ENCODE data around the gene SGF29. TPM values are rescaled to one million over a fixed set of nuclear protein-coding genes. Genes with fewer than 3 reads are reported as not detected.

The SGF29 gene
- total and polyA plus RNA-seq, 2 of the 8 experiments (the other 6 are each of a cell fraction or from before 2014, with no cell fraction given): 3.1 to 22.7 TPM

DNA sequence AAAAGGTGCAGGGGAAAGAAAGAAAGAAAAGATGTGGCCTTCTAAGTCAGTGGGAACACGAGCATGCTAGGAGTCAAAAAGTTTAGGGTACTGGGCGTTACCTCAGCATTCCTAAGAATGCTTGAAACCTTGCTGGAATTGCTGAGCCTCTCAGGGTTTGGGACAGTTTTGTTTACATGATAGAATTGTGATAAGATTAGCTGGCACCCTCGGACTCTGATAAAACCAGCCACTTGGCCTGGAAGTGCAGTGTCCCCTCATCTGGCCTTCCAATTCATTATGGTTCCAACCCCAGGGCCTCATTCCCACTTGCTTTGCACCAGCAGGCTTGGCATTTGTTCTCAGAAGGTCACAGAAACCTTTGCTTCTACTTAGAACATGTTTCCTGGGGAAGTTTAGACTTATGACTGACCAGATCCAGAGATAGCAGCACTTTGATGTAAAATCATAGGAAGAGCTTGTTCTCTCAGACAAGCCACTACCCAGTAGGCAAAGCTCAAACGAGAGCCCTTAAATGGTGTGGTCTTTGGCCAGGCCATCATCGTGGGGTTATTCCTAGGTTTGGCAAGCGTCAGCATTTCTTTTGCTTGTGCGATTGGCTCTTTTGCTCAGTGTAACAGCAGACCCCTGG lies 8.0 kb downstream of the SGF29 start:
- no peak overlapping the region for H2BK20ac ChIP-seq (ENCODE audit: low read length)
- H4K91ac ChIP-seq (replicated peaks; ENCODE audit: insufficient read length, low read length): no peak overlapping the region
- no peak overlapping the region for H2BK15ac ChIP-seq (ENCODE audit: low read length)
- H2AK5ac ChIP-seq (ENCODE audit: low read depth, low read length): no peak overlapping the region
- H2AFZ ChIP-seq (ENCODE audit: low read length): no peak overlapping the region
- H3K9me3 ChIP-seq (ENCODE audit: insufficient read depth in 2 of 2, low read depth in 1 of 2, low read length in 1 of 2): no peaks in the 10 kb centered on the region; a peak in 1 of 4 replicates
- H3K79me2 ChIP-seq (ENCODE audit: control insufficient read depth in 1 of 2, insufficient read depth in 2 of 2, low read length in 2 of 2): no peaks in the 10 kb centered on the region; a peak in 1 of 4 replicates
- H3K36me3 ChIP-seq (ENCODE audit: control insufficient read depth in 2 of 4, insufficient read depth in 4 of 4, low read length in 3 of 4): no peaks in the 10 kb centered on the region; a peak in 1 of 8 replicates
- ChIA-PET CTCF (ENCODE audit: partially characterized antibody) (no interaction called here), POLR2A (ENCODE audit: partially characterized antibody) (no interaction called here)
- H3K4ac ChIP-seq (replicated peaks; ENCODE audit: insufficient read length, low read depth, low read length): no peak overlapping the region
- H3K4me2 ChIP-seq (ENCODE audit: insufficient read depth in 1 of 2, low read depth in 2 of 2, low read length in 2 of 2): no peak overlapping the region
- no peaks in the 10 kb centered on the region for H3K79me1 ChIP-seq (ENCODE audit: low read depth, low read length)
- WGBS, 2 experiments (ENCODE audit: extremely low coverage in 1 of 2, insufficient coverage in 1 of 2, insufficient read length in 1 of 2, insufficient replicate concordance in 2 of 2, low coverage in 1 of 2, low lambda C conversion rate in 2 of 2, missing lambda C conversion rate in 1 of 2): 90% methylated on average over 7 of the region's 7 CpGs; no CpG with 5 or more reads in 1 of the 2 experiments
- H3K27ac ChIP-seq (ENCODE audit: low read depth, low read length): no peak overlapping the region
- H4K20me1 ChIP-seq (replicated peaks in 1 of 2; ENCODE audit: control insufficient read depth in 1 of 2, insufficient read depth in 2 of 2, low read length in 2 of 2): peaks cover 0 to 2% of the 10 kb centered on the region in 2 experiments
- no peak overlapping the region for H2BK12ac ChIP-seq (ENCODE audit: low read depth, low read length)
- no peak overlapping the region for H3K9ac ChIP-seq (replicated peaks in 1 of 4; ENCODE audit: extremely low read depth in 1 of 4, low read depth in 3 of 4, low read length in 3 of 4)
- no peak overlapping the region for H4K5ac ChIP-seq (ENCODE audit: insufficient read length, low read depth, low read length)
- FAIRE-seq (no peak), DNase-seq (ENCODE audit: low read depth in 1 of 2, low spot score in 2 of 2) (no peak)
- no peak overlapping the region for H3K18ac ChIP-seq (ENCODE audit: extremely low read depth, low read length)
- H4K8ac ChIP-seq (ENCODE audit: extremely low read depth, insufficient read depth, low read length): no peak overlapping the region
- H3K23ac ChIP-seq (ENCODE audit: insufficient read length): no peak overlapping the region
- no peak overlapping the region for H2BK5ac ChIP-seq (ENCODE audit: low read depth, low read length)
- H3K23me2 ChIP-seq (ENCODE audit: low read depth, low read length): no peaks in the 10 kb centered on the region
- H3K56ac ChIP-seq (replicated peaks; ENCODE audit: insufficient read length, low read depth, low read length): no peak overlapping the region
- H3K14ac ChIP-seq (ENCODE audit: insufficient read length): no peak overlapping the region
- no peaks in the 10 kb centered on the region for H3K27me3 ChIP-seq (replicated peaks in 1 of 4; ENCODE audit: control insufficient read depth in 3 of 4, extremely low read depth in 1 of 4, insufficient read depth in 3 of 4, low read length in 3 of 4)
- no peaks in the 10 kb centered on the region for H3K4me1 ChIP-seq (replicated peaks in 1 of 4; ENCODE audit: control insufficient read depth in 3 of 4, insufficient read depth in 4 of 4, low read length in 3 of 4)
- H2BK120ac ChIP-seq (replicated peaks; ENCODE audit: low read depth, low read length): no peak overlapping the region
- H3K4me3 ChIP-seq (ENCODE audit: extremely low read depth in 1 of 4, insufficient read depth in 2 of 4, low read depth in 3 of 4, low read length in 4 of 4): no peak overlapping the region
- TF ChIP-seq POLR2AphosphoS5 (IDR thresholded peaks at IDR 0.05; ENCODE audit: low read depth, low read length) (no peak), KDM4A (IDR thresholded peaks at IDR 0.05; ENCODE audit: low read depth, low read length, severe bottlenecking) (no peak), HDAC6 (IDR thresholded peaks at IDR 0.05; ENCODE audit: low read depth, low read length) (no peak), BRCA1 (IDR thresholded peaks at IDR 0.05; ENCODE audit: low read depth, low read length) (no peak), NANOG (IDR thresholded peaks at IDR 0.05; ENCODE audit: insufficient read depth, low read depth, low read length, poor library complexity, severe bottlenecking) (no peak), TAF1 (IDR thresholded peaks at IDR 0.05; ENCODE audit: low read depth, low read length) (no peak), TEAD4 (IDR thresholded peaks at IDR 0.05; ENCODE audit: low read depth, low read length) (no peak), BACH1 (IDR thresholded peaks at IDR 0.05; ENCODE audit: low read length) (no peak), ASH2L (IDR thresholded peaks at IDR 0.05; ENCODE audit: low read length) (no peak), KDM5A (IDR thresholded peaks at IDR 0.05; ENCODE audit: low read length) (no peak), RNF2 (IDR thresholded peaks at IDR 0.05; ENCODE audit: borderline replicate concordance, low read depth, low read length, missing control alignments, poor library complexity, severe bottlenecking) (no peak), SIRT6 (IDR thresholded peaks at IDR 0.05; ENCODE audit: low read length) (no peak)
- TF ChIP-seq, protein P1, sequence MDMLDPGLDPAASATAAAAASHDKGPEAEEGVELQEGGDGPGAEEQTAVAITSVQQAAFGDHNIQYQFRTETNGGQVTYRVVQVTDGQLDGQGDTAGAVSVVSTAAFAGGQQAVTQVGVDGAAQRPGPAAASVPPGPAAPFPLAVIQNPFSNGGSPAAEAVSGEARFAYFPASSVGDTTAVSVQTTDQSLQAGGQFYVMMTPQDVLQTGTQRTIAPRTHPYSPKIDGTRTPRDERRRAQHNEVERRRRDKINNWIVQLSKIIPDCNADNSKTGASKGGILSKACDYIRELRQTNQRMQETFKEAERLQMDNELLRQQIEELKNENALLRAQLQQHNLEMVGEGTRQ (IDR thresholded peaks at IDR 0.05; ENCODE audit: low read length): no peak

All from H1 (cell line).